GM12801 (cell line): ENCODE data around the gene KLK11.

Source experiments
- TF ChIP-seq, protein P1 (sequence below): IDR thresholded peaks from one replicate; pipeline ENCODE4 v1.5.1; 2011; ENCODE audit warnings: control low read depth; ENCODE audit not compliant: insufficient read length; ENCODE audit errors: extremely low read depth

KLK11 gene

DNA sequence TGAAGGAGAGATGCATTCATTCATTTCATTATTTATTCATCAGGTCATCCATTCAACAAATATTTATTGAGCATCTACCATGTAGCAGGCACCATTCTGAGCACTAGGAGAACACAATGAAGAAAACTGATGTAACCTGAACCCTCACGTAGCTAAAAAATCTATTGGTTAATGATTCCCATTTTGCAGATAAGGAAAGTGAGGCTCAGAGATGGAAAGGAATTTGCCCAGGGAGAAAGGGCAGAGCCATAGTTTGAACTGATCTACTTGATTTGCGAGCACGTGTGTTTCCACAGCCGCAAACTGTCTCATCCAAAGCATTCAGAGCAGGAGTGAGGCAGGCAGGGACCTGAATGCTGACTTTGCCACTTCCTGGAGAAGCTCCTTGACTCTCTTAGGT, 27.7 kb downstream of the KLK11 start:
- TF ChIP-seq, protein P1, sequence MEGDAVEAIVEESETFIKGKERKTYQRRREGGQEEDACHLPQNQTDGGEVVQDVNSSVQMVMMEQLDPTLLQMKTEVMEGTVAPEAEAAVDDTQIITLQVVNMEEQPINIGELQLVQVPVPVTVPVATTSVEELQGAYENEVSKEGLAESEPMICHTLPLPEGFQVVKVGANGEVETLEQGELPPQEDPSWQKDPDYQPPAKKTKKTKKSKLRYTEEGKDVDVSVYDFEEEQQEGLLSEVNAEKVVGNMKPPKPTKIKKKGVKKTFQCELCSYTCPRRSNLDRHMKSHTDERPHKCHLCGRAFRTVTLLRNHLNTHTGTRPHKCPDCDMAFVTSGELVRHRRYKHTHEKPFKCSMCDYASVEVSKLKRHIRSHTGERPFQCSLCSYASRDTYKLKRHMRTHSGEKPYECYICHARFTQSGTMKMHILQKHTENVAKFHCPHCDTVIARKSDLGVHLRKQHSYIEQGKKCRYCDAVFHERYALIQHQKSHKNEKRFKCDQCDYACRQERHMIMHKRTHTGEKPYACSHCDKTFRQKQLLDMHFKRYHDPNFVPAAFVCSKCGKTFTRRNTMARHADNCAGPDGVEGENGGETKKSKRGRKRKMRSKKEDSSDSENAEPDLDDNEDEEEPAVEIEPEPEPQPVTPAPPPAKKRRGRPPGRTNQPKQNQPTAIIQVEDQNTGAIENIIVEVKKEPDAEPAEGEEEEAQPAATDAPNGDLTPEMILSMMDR: no peak

DNA sequence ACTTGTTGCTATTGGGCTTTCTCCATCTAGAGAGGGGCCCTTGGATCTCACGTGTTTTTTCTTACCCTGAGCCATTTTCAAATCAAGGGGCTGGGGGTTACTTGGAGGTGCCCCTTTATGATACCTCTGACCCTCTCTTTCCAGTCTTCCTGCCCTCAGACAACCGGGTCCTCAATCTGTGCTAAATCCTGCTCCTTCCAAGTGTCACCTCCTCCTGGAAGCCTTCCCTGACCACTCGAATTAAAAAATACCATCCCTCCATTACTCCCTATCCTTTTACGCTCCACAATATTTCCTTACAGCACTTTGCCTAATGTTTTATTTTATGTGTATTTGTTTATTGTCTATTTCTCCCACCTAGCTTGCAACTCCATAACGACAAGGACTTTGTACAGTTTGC, 28.4 kb downstream of the KLK11 start:
- TF ChIP-seq, protein P1: no peak

DNA sequence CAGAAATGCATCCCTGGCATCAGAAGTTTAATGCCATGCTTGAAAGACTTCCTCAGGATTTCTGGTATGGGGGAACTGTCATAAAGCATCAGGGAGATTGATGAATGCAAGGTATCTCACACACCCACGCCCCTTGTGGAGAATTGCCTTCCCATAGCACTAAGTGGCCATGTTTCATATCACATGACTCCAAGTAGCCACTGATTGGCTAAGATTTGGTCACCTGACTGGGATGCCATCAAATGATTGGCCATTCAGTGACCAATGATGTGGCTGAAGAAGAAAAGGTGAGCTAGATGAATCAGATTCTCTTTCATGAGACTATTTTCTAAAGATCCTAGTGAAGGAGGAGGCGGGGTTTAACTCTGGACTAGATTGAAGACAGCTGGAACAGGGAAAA, 32.3 kb downstream of the KLK11 start:
- TF ChIP-seq, protein P1: no peak

DNA sequence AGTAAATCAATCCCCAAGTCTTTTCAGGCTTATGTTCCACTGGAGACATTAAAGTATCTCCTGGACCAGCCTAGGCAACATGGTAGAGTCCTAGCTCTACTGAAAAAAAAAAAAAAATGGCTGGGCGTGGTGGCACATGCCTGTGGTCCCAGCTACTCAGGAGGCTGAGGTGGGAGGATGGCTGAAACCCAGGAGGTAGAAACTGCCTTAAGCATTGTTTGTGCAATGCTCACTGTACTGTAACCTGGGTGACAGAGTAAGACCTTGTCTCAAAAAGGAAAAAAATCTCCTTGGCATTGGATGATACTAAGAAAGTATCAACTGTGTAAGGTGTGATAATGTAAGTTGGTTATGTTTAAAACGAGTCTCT, 33.8 kb downstream of the KLK11 start:
- TF ChIP-seq, protein P1: no peak

DNA sequence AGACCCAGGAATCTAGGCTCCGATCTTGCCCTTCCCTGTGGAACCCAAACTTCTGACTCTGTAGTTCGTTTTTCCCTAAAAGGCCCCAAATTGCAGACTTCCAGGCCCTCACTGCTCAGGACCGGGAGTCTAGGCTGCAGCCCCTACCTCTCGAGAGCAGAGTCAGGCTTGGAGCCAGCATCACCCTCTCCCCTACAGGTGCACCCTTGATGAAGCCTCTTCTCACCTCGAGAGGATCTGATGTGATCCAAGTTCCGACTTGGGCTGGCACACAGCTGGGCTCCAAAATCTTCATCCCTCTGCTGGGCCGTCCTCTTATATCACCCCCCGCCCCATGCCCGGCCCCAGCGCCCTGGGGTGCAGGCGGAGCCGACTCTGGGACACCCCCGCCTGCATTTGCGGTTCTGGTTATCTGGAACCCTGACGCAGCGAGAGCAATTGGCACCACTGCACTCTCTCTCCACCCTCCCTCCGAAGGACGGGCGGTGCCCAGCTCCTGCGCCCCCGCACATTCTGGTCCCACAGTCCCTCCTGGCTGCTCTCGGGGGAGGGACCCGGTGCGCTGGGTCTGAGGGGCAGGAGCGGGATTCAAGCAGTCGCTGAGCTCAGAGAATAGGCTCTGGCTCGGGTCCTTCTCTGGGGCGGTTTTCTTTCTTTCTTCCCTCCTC, 42.7 kb downstream of the KLK11 start, which contains the start of gene KLK7:
Gene KLK7, minus strand, starts transcription at position 293 of the 668 bp plus-strand sequence. CDS start 1,518 bp downstream, outside the sequence.
- TF ChIP-seq, protein P1: no peak

DNA sequence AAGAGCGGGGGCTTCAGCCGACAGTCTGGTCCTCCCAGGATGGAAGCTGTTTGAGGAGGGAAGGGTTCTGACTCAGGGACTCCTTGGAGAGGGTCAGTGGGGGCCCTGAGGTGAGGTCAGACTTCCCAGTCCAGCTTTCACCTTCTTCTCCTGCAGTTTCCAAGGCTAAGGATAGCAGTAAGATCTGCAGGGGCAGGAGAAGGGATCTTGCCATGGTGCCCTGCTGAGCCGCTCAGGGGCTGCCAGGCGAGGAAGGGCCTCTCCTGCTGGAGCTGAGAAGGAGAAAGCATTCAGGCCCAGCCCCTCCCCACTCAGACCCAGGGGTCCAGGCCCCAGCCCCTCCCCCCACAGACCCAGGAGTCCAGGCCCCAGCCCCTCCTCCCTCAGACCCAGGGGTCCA, 44.2 kb downstream of the KLK11 start:
- TF ChIP-seq, protein P1: no peak

DNA sequence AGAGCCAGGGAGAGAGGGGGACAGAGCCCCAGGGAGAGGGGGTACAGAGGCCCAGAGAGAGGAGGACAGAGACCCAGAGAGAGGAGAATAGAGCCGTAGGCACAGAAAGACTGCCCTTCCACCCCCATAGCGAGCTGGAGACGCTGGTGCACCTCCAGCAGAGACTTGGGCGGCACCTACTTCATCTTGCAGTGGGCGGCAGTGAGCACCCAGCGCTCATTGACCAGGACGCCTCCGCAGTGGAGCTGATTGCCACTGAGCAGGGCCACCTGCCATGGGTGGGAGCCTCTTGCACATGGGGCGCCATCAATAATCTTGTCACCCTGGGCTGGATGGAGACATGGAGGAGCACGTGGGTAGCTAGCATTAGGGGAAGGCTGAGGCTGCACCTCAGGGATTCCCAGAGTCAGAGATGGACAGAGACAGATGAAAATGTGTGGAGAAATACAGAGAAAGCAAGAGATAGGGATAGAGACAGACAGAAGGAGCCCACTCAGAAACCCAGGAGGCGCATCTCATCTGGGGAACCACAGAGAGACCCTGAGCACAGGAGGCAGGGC, 44.7 kb downstream of the KLK11 start:
- TF ChIP-seq, protein P1: no peak
